GM19099 (cell line): ENCODE measurements around the gene EIF6.

Source experiments
- POLR2A ChIP-seq: IDR thresholded peaks from 3 replicates; pipeline ENCODE4 v1.6.1; 2011; ENCODE audit warnings: low read depth; ENCODE audit not compliant: insufficient read length; ENCODE audit errors: extremely low read depth

The EIF6 gene

GRCh38 chr20:35267092-35267491 is 17.5 kb downstream of the EIF6 start:
- no peak for TF ChIP-seq POLR2A

- no peak for TF ChIP-seq POLR2A
Measured at GRCh38 chr20:35264755-35265154, 19.8 kb downstream of the EIF6 start.

GRCh38 chr20:35263532-35264341 is 20.8 kb downstream of the EIF6 start:
- no peak for TF ChIP-seq POLR2A

GRCh38 chr20:35260426-35260825 is 24.1 kb downstream of the EIF6 start:
- TF ChIP-seq POLR2A: no peak

- no peak for TF ChIP-seq POLR2A
Measured at GRCh38 chr20:35257175-35257909, 27.2 kb downstream of the EIF6 start.

GRCh38 chr20:35254448-35254999 is 30.0 kb downstream of the EIF6 start:
- TF ChIP-seq POLR2A: no peak

GRCh38 chr20:35253010-35253409 is 31.6 kb downstream of the EIF6 start:
- TF ChIP-seq POLR2A: no peak

- TF ChIP-seq POLR2A: no peak
Measured at GRCh38 chr20:35252037-35252461, 32.5 kb downstream of the EIF6 start.

GRCh38 chr20:35251613-35251940 is 33.0 kb downstream of the EIF6 start:
- TF ChIP-seq POLR2A: no peak

- no peak for TF ChIP-seq POLR2A
Measured at GRCh38 chr20:35248641-35249475, 35.7 kb downstream of the EIF6 start.

GRCh38 chr20:35246723-35247122 is 37.8 kb downstream of the EIF6 start:
- no peak for TF ChIP-seq POLR2A

- no peak for TF ChIP-seq POLR2A
Measured at GRCh38 chr20:35243986-35244385, 40.6 kb downstream of the EIF6 start.

GRCh38 chr20:35243317-35243716 is 41.3 kb downstream of the EIF6 start:
- no peak for TF ChIP-seq POLR2A

GRCh38 chr20:35240811-35241293 is 43.7 kb downstream of the EIF6 start:
- TF ChIP-seq POLR2A: no peak

GRCh38 chr20:35240083-35240810 is 44.3 kb downstream of the EIF6 start:
- no peak for TF ChIP-seq POLR2A

- TF ChIP-seq POLR2A: no peak
Measured at GRCh38 chr20:35238735-35239134, 45.8 kb downstream of the EIF6 start.
